NCI-H526 (cell line): Measurements from ENCODE around the gene ASL.
A peak's percentile ranks its signal among the peaks of the same experiment; 100 is the strongest.
"Not testable (repeated sequence)": the region's sequence is repeated elsewhere in the genome, so short reads cannot be mapped to it uniquely, and the experiment has no call there.

ENCODE experiments used
- DNase-seq, 2 experiments: peaks; one replicate each; lab custom pipeline; 2025; lab: John Stamatoyannopoulos, UW

Gene ASL

GRCh38 chr7:66075590-66076461 lies at the start of gene ASL:
ASL (plus strand) TSS chr7:66075819; CDS start chr7:66076082, 263 bp downstream.
- peak; percentile 67 to 93 for DNase-seq

GRCh38 chr7:66028342-66028741 lies 47.3 kb upstream of the ASL start:
- DNase-seq, result not testable (repeated sequence)

GRCh38 chr7:66033471-66034385 lies 41.9 kb upstream of the ASL start:
- no peak for DNase-seq

GRCh38 chr7:66034436-66035010 lies 41.1 kb upstream of the ASL start:
- DNase-seq, result not testable (repeated sequence)

GRCh38 chr7:66036382-66036781 lies 39.2 kb upstream of the ASL start:
- no peak for DNase-seq

GRCh38 chr7:66036788-66037187 lies 38.8 kb upstream of the ASL start:
- no peak for DNase-seq

- no peak for DNase-seq
Observed at GRCh38 chr7:66039094-66039670, 36.4 kb upstream of the ASL start.

GRCh38 chr7:66043681-66044497 lies 31.7 kb upstream of the ASL start:
- DNase-seq, result peak; percentile 3 to 41

- DNase-seq, result not testable (repeated sequence)
Observed at GRCh38 chr7:66044498-66044854, 31.1 kb upstream of the ASL start.

- no peak for DNase-seq
Observed at GRCh38 chr7:66047426-66047825, 28.2 kb upstream of the ASL start.

- not testable (repeated sequence) for DNase-seq
Observed at GRCh38 chr7:66049886-66050285, 25.7 kb upstream of the ASL start.

- no peak for DNase-seq
Observed at GRCh38 chr7:66050337-66050957, 25.2 kb upstream of the ASL start.

- no peak for DNase-seq
Observed at GRCh38 chr7:66050990-66051448, 24.6 kb upstream of the ASL start.

GRCh38 chr7:66052447-66052846 lies 23.2 kb upstream of the ASL start:
- no peak for DNase-seq

GRCh38 chr7:66054063-66054462 lies 21.6 kb upstream of the ASL start:
- DNase-seq, result no peak

- no peak for DNase-seq
Observed at GRCh38 chr7:66055321-66055956, 20.2 kb upstream of the ASL start.

- no peak for DNase-seq
Observed at GRCh38 chr7:66060796-66061195, 14.8 kb upstream of the ASL start.

GRCh38 chr7:66069732-66070131 lies 5.9 kb upstream of the ASL start:
- no peak for DNase-seq

GRCh38 chr7:66070222-66070621 lies 5.4 kb upstream of the ASL start:
- DNase-seq, result no peak

GRCh38 chr7:66072208-66072607 lies 3.4 kb upstream of the ASL start:
- DNase-seq, result not testable (repeated sequence)
